Vagina (tissue), 2 donors: Measurements from ENCODE around the gene XRCC4. TPM values are rescaled to one million over a fixed set of nuclear protein-coding genes. Genes with fewer than 3 reads are reported as not detected.

Source experiments
- DNase-seq, 2 donors: peaks; one replicate each; pipeline ENCODE4 v3.0.0-alpha.2; 2017; ENCODE audit errors: extremely low spot score in 2 of 2
- H3K27ac ChIP-seq: fragments of 200-600 bp; sonication (generic); one replicate; pipeline ENCODE4 v1.5.1; 2019
- H3K27me3 ChIP-seq: fragments of 200-600 bp; sonication (generic); one replicate; pipeline ENCODE4 v1.5.1; 2019
- H3K36me3 ChIP-seq, 2 donors: fragments of 200-600 bp; sonication (generic); one replicate each; pipeline ENCODE4 v1.5.1; 2017 to 2019
- H3K4me1 ChIP-seq: fragments of 200-600 bp; sonication (generic); one replicate; pipeline ENCODE4 v1.5.1; 2019
- H3K4me3 ChIP-seq, 2 donors: fragments of 200-600 bp; sonication (generic); 1 replicate in 1 of 2; 2 replicates in 1 of 2; pipeline ENCODE4 v1.5.1; 2016 to 2019
- H3K9me3 ChIP-seq: fragments of 200-600 bp; sonication (generic); one replicate; pipeline ENCODE4 v1.5.1; 2019
- CTCF ChIP-seq, 3 experiments: fragments of 450-650 bp in 2 of 3; fragments of 200-600 bp in 1 of 3; sonication (generic) in 1 of 3; IDR thresholded peaks; one replicate each; pipeline ENCODE4 v1.5.1; 2017 to 2019; ENCODE audit warnings: antibody characterized with exemption in 3 of 3, mild to moderate bottlenecking in 2 of 3, moderate library complexity in 2 of 3
- POLR2A ChIP-seq, 2 donors: fragments of 450-650 bp; IDR thresholded peaks; one replicate each; pipeline ENCODE4 v1.6.1; 2017; ENCODE audit warnings: antibody characterized with exemption in 2 of 2, mild to moderate bottlenecking in 2 of 2, moderate library complexity in 2 of 2
- POLR2AphosphoS5 ChIP-seq, 2 donors: sonication (generic); formaldehyde crosslinking; IDR thresholded peaks; one replicate each; pipeline ENCODE4 v1.9.0; 2017; ENCODE audit warnings: antibody characterized with exemption in 2 of 2, mild to moderate bottlenecking in 2 of 2, low read depth in 1 of 2; ENCODE audit not compliant: insufficient read depth in 1 of 2
- intact Hi-C: fragments of 100-400 bp; cut with DNase I; formaldehyde crosslinking; loops from one replicate; pipeline ENCODE4 v1.15.1; 2023
- small RNA-seq: library from RNA; depleted of rRNA; stranded (forward); fragments of <200 nt; gene quantifications from one replicate; pipeline ENCODE3, GENCODE V24; 2016
- total RNA-seq: library from RNA; depleted of rRNA; stranded (reverse); fragments of >200 nt; gene quantifications from one replicate; pipeline ENCODE4 v1.2.3, GENCODE V29; 2016

XRCC4 gene
- total RNA-seq, 1 donor from 2014 or later: 5.4 TPM

GRCh38 chr5:83400701-83401100 lies 323.4 kb downstream of the XRCC4 start:
- Histone ChIP-seq H3K36me3 (no peaks in the 10 kb centered on the region), H3K27ac (no peak overlapping the region), H3K4me1 (no peaks in the 10 kb centered on the region), H3K27me3 (no peaks in the 10 kb centered on the region), H3K4me3 (no peak overlapping the region), H3K9me3 (no peaks in the 10 kb centered on the region)
- TF ChIP-seq POLR2AphosphoS5 (IDR thresholded peaks at IDR 0.05; ENCODE audit: insufficient read depth in 1 of 2, low read depth in 1 of 2): no peak
- TF ChIP-seq CTCF (IDR thresholded peaks at IDR 0.05): no peak
- no peak for TF ChIP-seq POLR2A (IDR thresholded peaks at IDR 0.05)
- intact Hi-C loops: no loop called here
- no peak for DNase-seq

- Histone ChIP-seq H3K4me1 (no peaks in the 10 kb centered on the region), H3K27me3 (no peaks in the 10 kb centered on the region), H3K36me3 (no peaks in the 10 kb centered on the region), H3K4me3 (no peak overlapping the region), H3K9me3 (no peaks in the 10 kb centered on the region), H3K27ac (no peak overlapping the region)
- TF ChIP-seq CTCF (IDR thresholded peaks at IDR 0.05): no peak
- no peak for TF ChIP-seq POLR2A (IDR thresholded peaks at IDR 0.05)
- TF ChIP-seq POLR2AphosphoS5 (IDR thresholded peaks at IDR 0.05; ENCODE audit: insufficient read depth in 1 of 2, low read depth in 1 of 2): no peak
- DNase-seq: no peak
- intact Hi-C loops: no loop called here
Measured at GRCh38 chr5:83401122-83401731, 323.9 kb downstream of the XRCC4 start.

- H3K27ac ChIP-seq: no peak overlapping the region
- H3K27me3 ChIP-seq: no peaks in the 10 kb centered on the region
- no peaks in the 10 kb centered on the region for H3K9me3 ChIP-seq
- no peaks in the 10 kb centered on the region for H3K4me1 ChIP-seq
- TF ChIP-seq CTCF (IDR thresholded peaks at IDR 0.05): no peak
- no peak overlapping the region for H3K4me3 ChIP-seq
- DNase-seq: no peak
- no peaks in the 10 kb centered on the region for H3K36me3 ChIP-seq
- intact Hi-C loops: no loop called here
Measured at GRCh38 chr5:83401775-83402174, 324.4 kb downstream of the XRCC4 start.

Small RNA genes within 50 kb of the gene (small RNA-seq; reads per million reads assigned to genes)
- gene SCARNA18: not detected

Other genes starting within 250 kb of the XRCC4 start
- gene TMEM167A, start 153 bp upstream of the XRCC4 start, total RNA-seq: 22.3 TPM